GM19328 (cell line): Measurements from ENCODE around the gene CA11.
"Not testable (repeated sequence)": the region's sequence is repeated elsewhere in the genome, so short reads cannot be mapped to it uniquely, and the experiment has no call there.

Experiments used
- ATAC-seq: cut with Tn5 transposase; IDR thresholded peaks from one replicate; pipeline ENCODE4 v1.9.1; 2021; ENCODE audit warnings: mild to moderate bottlenecking, moderate library complexity; ENCODE audit not compliant: unreplicated experiment

Gene CA11

GRCh38 chr19:48644355-48644754, 1.6 kb downstream of the CA11 start:
- ATAC-seq: no peak

GRCh38 chr19:48642862-48643261, 3.1 kb downstream of the CA11 start:
- ATAC-seq: no peak

GRCh38 chr19:48641850-48642249, 4.1 kb downstream of the CA11 start:
- no peak for ATAC-seq

GRCh38 chr19:48639483-48640375, 6.3 kb downstream of the CA11 start:
- no peak for ATAC-seq

GRCh38 chr19:48638831-48639381, 7.1 kb downstream of the CA11 start:
- no peak for ATAC-seq

GRCh38 chr19:48637948-48638830, 7.8 kb downstream of the CA11 start:
- peak; percentile 19 for ATAC-seq

- peak; percentile 64 for ATAC-seq
Measured at GRCh38 chr19:48637449-48637947, 8.5 kb downstream of the CA11 start.

- no peak for ATAC-seq
Measured at GRCh38 chr19:48636859-48637448, 9.0 kb downstream of the CA11 start, which contains the start of gene DBP. DBP (minus strand) TSS chr19:48637379; CDS start chr19:48636994, 385 bp downstream.

- no peak for ATAC-seq
Measured at GRCh38 chr19:48635966-48636858, 9.8 kb downstream of the CA11 start.

GRCh38 chr19:48635263-48635965, 10.6 kb downstream of the CA11 start:
- ATAC-seq: no peak

GRCh38 chr19:48634424-48635262, 11.3 kb downstream of the CA11 start:
- ATAC-seq: no peak

GRCh38 chr19:48634036-48634342, 12.0 kb downstream of the CA11 start:
- no peak for ATAC-seq

GRCh38 chr19:48633148-48634035, 12.6 kb downstream of the CA11 start:
- no peak for ATAC-seq

GRCh38 chr19:48632692-48633147, 13.3 kb downstream of the CA11 start:
- ATAC-seq: no peak

- not testable (repeated sequence) for ATAC-seq
Measured at GRCh38 chr19:48632286-48632685, 13.7 kb downstream of the CA11 start.

GRCh38 chr19:48631225-48631624, 14.8 kb downstream of the CA11 start:
- no peak for ATAC-seq
